ENCODE measurements around the gene GPD1. TPM values are rescaled to one million over a fixed set of nuclear protein-coding genes. Genes with fewer than 3 reads are reported as not detected.

Gene GPD1
- total RNA-seq, 1 experiment from 2014 or later = 0.37 TPM

- no peaks in the 10 kb centered on the region for H3K9me3 Mint-ChIP-seq (ENCODE audit: unreplicated experiment)
- no peak for DNase-seq (ENCODE audit: unreplicated experiment)
- intact Hi-C loops (cut with micrococcal nuclease) = no loop called here
- no TSS peak for BruUV-seq (replicated peaks)
- ChIA-PET CTCF (interaction anchor here (0.5 to 11.8 kb wide), 27 partner anchors 8 to 366 kb away, joined by 3 to 241 read pairs (median 4); partner anchors contain the start of genes AQP6 and SMARCD1), POLR2A (interaction anchor here (0.7 to 2.1 kb wide), 5 partner anchors 10 to 1390 kb away, joined by 3 to 7 read pairs (median 4); no protein-coding TSS in a partner anchor)
- H3K27ac Mint-ChIP-seq (ENCODE audit: low read depth, unreplicated experiment) = no peak overlapping the region
- H3K27me3 Mint-ChIP-seq (ENCODE audit: insufficient read depth, unreplicated experiment) = no peaks in the 10 kb centered on the region
- TF ChIP-seq CTCF (IDR thresholded peaks at IDR 0.05; ENCODE audit: unreplicated experiment) = no peak
- no peaks in the 10 kb centered on the region for H3K36me3 Mint-ChIP-seq (ENCODE audit: insufficient read depth, unreplicated experiment)
- peaks cover 10% of the 10 kb centered on the region for H3K4me1 Mint-ChIP-seq (ENCODE audit: insufficient read depth, unreplicated experiment)
- no peak overlapping the region for H3K4me3 Mint-ChIP-seq (ENCODE audit: unreplicated experiment)
Measured at GRCh38 chr12:50069539-50069938, 34.3 kb upstream of the GPD1 start.

- Mint-ChIP-seq H3K27ac (ENCODE audit: low read depth, unreplicated experiment) (no peak overlapping the region), H3K9me3 (ENCODE audit: unreplicated experiment) (no peaks in the 10 kb centered on the region), H3K27me3 (ENCODE audit: insufficient read depth, unreplicated experiment) (no peaks in the 10 kb centered on the region), H3K4me1 (ENCODE audit: insufficient read depth, unreplicated experiment) (peaks cover 15% of the 10 kb centered on the region), H3K4me3 (ENCODE audit: unreplicated experiment) (no peak overlapping the region), H3K36me3 (ENCODE audit: insufficient read depth, unreplicated experiment) (no peaks in the 10 kb centered on the region)
- peak; percentile 80 for DNase-seq (ENCODE audit: unreplicated experiment)
- no TSS peak for BruUV-seq (replicated peaks)
- POLR2A ChIA-PET = interaction anchor here (0.7 to 1.2 kb wide), 8 partner anchors 11 to 1389 kb away, joined by 3 to 5 read pairs (median 4); partner anchors contain the start of genes BCDIN3D and COX14
- peak; percentile 93 for TF ChIP-seq CTCF (IDR thresholded peaks at IDR 0.05; ENCODE audit: unreplicated experiment)
- intact Hi-C loops (cut with micrococcal nuclease) = loop anchor here (1.0 to 10.0 kb wide), 4 partner anchors 103 to 564 kb away; no protein-coding TSS in a partner anchor
- CTCF ChIA-PET = interaction anchor here (0.6 to 11.8 kb wide), 49 partner anchors 9 to 1838 kb away, joined by 3 to 241 read pairs (median 4); partner anchors contain the start of genes AQP6, COX14, RACGAP1 and SMARCD1
Measured at GRCh38 chr12:50070314-50071060, 33.3 kb upstream of the GPD1 start.

GRCh38 chr12:50072198-50072907 lies 31.5 kb upstream of the GPD1 start:
- POLR2A ChIA-PET = no interaction called here
- Mint-ChIP-seq H3K27ac (ENCODE audit: low read depth, unreplicated experiment) (no peak overlapping the region), H3K27me3 (ENCODE audit: insufficient read depth, unreplicated experiment) (no peaks in the 10 kb centered on the region), H3K9me3 (ENCODE audit: unreplicated experiment) (no peaks in the 10 kb centered on the region), H3K36me3 (ENCODE audit: insufficient read depth, unreplicated experiment) (no peaks in the 10 kb centered on the region), H3K4me3 (ENCODE audit: unreplicated experiment) (no peak overlapping the region), H3K4me1 (ENCODE audit: insufficient read depth, unreplicated experiment) (peaks cover 15% of the 10 kb centered on the region)
- no peak for TF ChIP-seq CTCF (IDR thresholded peaks at IDR 0.05; ENCODE audit: unreplicated experiment)
- no TSS peak for BruUV-seq (replicated peaks)
- CTCF ChIA-PET = interaction anchor here (0.5 to 11.8 kb wide), 8 partner anchors 10 to 346 kb away, joined by 3 to 241 read pairs (median 15); partner anchors contain the start of genes AQP6 and SMARCD1
- DNase-seq (ENCODE audit: unreplicated experiment) = no peak
- intact Hi-C loops (cut with micrococcal nuclease) = loop anchor here (10.0 kb wide), 1 partner anchor 562 kb away; no protein-coding TSS in a partner anchor

- H3K9me3 Mint-ChIP-seq (ENCODE audit: unreplicated experiment) = no peaks in the 10 kb centered on the region
- no peak overlapping the region for H3K27ac Mint-ChIP-seq (ENCODE audit: low read depth, unreplicated experiment)
- no peak overlapping the region for H3K4me3 Mint-ChIP-seq (ENCODE audit: unreplicated experiment)
- TF ChIP-seq CTCF (IDR thresholded peaks at IDR 0.05; ENCODE audit: unreplicated experiment) = no peak
- no peaks in the 10 kb centered on the region for H3K27me3 Mint-ChIP-seq (ENCODE audit: insufficient read depth, unreplicated experiment)
- intact Hi-C loops (cut with micrococcal nuclease) = loop anchor here (10.0 kb wide), 1 partner anchor 562 kb away; no protein-coding TSS in a partner anchor
- no TSS peak for BruUV-seq (replicated peaks)
- H3K36me3 Mint-ChIP-seq (ENCODE audit: insufficient read depth, unreplicated experiment) = no peaks in the 10 kb centered on the region
- H3K4me1 Mint-ChIP-seq (ENCODE audit: insufficient read depth, unreplicated experiment) = peaks cover 15% of the 10 kb centered on the region
- ChIA-PET CTCF (interaction anchor here (0.8 to 11.8 kb wide), 7 partner anchors 11 to 104 kb away, joined by 3 to 241 read pairs (median 16); partner anchors contain the start of gene AQP6), POLR2A (no interaction called here)
- DNase-seq (ENCODE audit: unreplicated experiment) = no peak
Measured at GRCh38 chr12:50073206-50073605, 30.6 kb upstream of the GPD1 start.

Measured in MCF 10A (cell line).